Ovary (tissue), 9 donors: ENCODE results near the gene TNFRSF21. TPM values are rescaled to one million over a fixed set of nuclear protein-coding genes. Genes with fewer than 3 reads are reported as not detected.

Source experiments
- DNase-seq, 5 donors: peaks; one replicate each; pipeline ENCODE4 v3.0.0-alpha.2; 2019 to 2020
- H3K27ac ChIP-seq, 2 donors: fragments of 200-600 bp; one replicate each; pipeline versions ENCODE4 v1.5.1 to v1.8.0; 2019 to 2022
- H3K27me3 ChIP-seq: fragments of 200-600 bp; one replicate; pipeline ENCODE4 v1.8.0; 2022
- H3K36me3 ChIP-seq: fragments of 200-600 bp; sonication (generic); one replicate; pipeline ENCODE4 v1.5.1; 2019
- H3K4me1 ChIP-seq: one replicate; pipeline ENCODE4 v1.8.1; 2013; ENCODE audit warnings: mild to moderate bottlenecking, moderate library complexity; ENCODE audit not compliant: insufficient read depth
- H3K4me3 ChIP-seq: fragments of 200-600 bp; sonication (generic); one replicate; pipeline ENCODE4 v1.5.1; 2017
- H3K9me3 ChIP-seq, 2 donors: fragments of 200-600 bp in 1 of 2; sonication (generic) in 1 of 2; one replicate each; pipeline versions ENCODE4 v1.5.1 to v1.8.1; 2013 to 2019; ENCODE audit warnings: mild to moderate bottlenecking in 1 of 2, moderate library complexity in 1 of 2
- CTCF ChIP-seq, 3 donors: fragments of 450-650 bp in 2 of 3; fragments of 200-600 bp in 1 of 3; IDR thresholded peaks; one replicate each; pipeline versions ENCODE4 v1.5.1 to v1.8.0; 2016 to 2022; ENCODE audit warnings: antibody characterized with exemption in 3 of 3, mild to moderate bottlenecking in 1 of 3
- EP300 ChIP-seq: sonication (generic); formaldehyde crosslinking; IDR thresholded peaks from one replicate; pipeline ENCODE4 v1.6.1; 2017; ENCODE audit warnings: antibody characterized with exemption
- POLR2A ChIP-seq: fragments of 450-650 bp; IDR thresholded peaks from one replicate; pipeline ENCODE4 v1.6.1; 2017; ENCODE audit warnings: antibody characterized with exemption, mild to moderate bottlenecking, moderate library complexity
- WGBS, 3 donors: extraction: QIAGEN DNeasy Blood & Tissue Kit in 1 of 3; methylation state at CpG; one replicate each; pipeline versions ENCODE4 v1.1.5 to v1.1.7; 2013 to 2017; 5-methylcytosine and 5-hydroxymethylcytosine counted together
- intact Hi-C, 4 donors: fragments of 100-400 bp; cut with DNase I; formaldehyde crosslinking; loops; one replicate each; pipeline versions ENCODE4 v1.11.0 to v1.15.1; 2022 to 2023
- polyA plus RNA-seq, 2 donors: library from polyadenylated mRNA; stranded (reverse); fragments of 200-250 nt in 1 of 2; fragments of 350-450 nt in 1 of 2; fragmentation: Illumina TruSeq in 1 of 2; extraction: RNeasy Lipid Tissue Mini Kit (QIAGEN cat#74804) in 1 of 2; gene quantifications; one replicate each; pipeline ENCODE4 v1.2.3, GENCODE V29; 2013 to 2014
- total RNA-seq, 7 donors: library from RNA; depleted of rRNA in 2 of 7; stranded (reverse); fragments of >200 nt in 2 of 7; fragmentation: NEBNext Ultra II Directional in 3 of 7; extraction: Animal tissue kit (Norgen Biotek cat#: 25700) in 3 of 7; gene quantifications; one replicate each; pipeline versions ENCODE4 v1.1.0 to v1.2.4, GENCODE V29; 2016 to 2023
- donor health status: DM: no; HTN: no; CAD: no; lungs with moderate emphysema.
- donor health status: DM: no; HTN: no; CAD: no.
- donor health status: Bipolar disorder and iron deficiency.
- donor health status: DM: yes; HTN: yes; CAD: no.
- donor health status: DM: no; HTN: no; CAD: no.
- donor health status: DM: yes; HTN: yes; CAD: no.

TNFRSF21 gene
- total and polyA plus RNA-seq, 9 donors, result 4.9 to 18.3 (median 13.5) TPM

GRCh38 chr6:47238456-47238995 lies 71.2 kb downstream of the TNFRSF21 start:
- Histone ChIP-seq H3K4me1 (peaks cover 3% of the 10 kb centered on the region), H3K27me3 (no peaks in the 10 kb centered on the region), H3K36me3 (no peaks in the 10 kb centered on the region), H3K4me3 (no peak overlapping the region), H3K27ac (no peak overlapping the region), H3K9me3 (no peaks in the 10 kb centered on the region)
- TF ChIP-seq EP300 (no peak), POLR2A (no peak), CTCF (IDR thresholded peaks at IDR 0.05) (no peak)
- intact Hi-C loops, result loop anchor here in 1 of 4 donors (10.0 kb wide), 1 partner anchor 66 kb away; the partner anchor contains the start of gene TNFRSF21
- WGBS, 3 donors, result 95 to 97% (median 96%) methylated on average over 1 of the region's 1 CpG
- no peak for DNase-seq

- 89 to 97% (median 94%) methylated on average over 5 of the region's 5 CpGs for WGBS, 3 donors
- no peaks in the 10 kb centered on the region for H3K36me3 ChIP-seq
- no peaks in the 10 kb centered on the region for H3K9me3 ChIP-seq
- no peak overlapping the region for H3K4me3 ChIP-seq
- intact Hi-C loops, result loop anchor here in 1 of 4 donors (10.0 kb wide), 1 partner anchor 68 kb away; the partner anchor contains the start of gene TNFRSF21
- TF ChIP-seq EP300, result no peak
- TF ChIP-seq CTCF (IDR thresholded peaks at IDR 0.05), result no peak
- no peak for TF ChIP-seq POLR2A
- no peak for DNase-seq
- no peaks in the 10 kb centered on the region for H3K4me1 ChIP-seq
- H3K27me3 ChIP-seq, result no peaks in the 10 kb centered on the region
- H3K27ac ChIP-seq, result no peak overlapping the region
Measured at GRCh38 chr6:47237196-47237595, 72.5 kb downstream of the TNFRSF21 start.

GRCh38 chr6:47235964-47236760 lies 73.5 kb downstream of the TNFRSF21 start:
- 76 to 86% (median 85%) methylated on average over 8 of the region's 8 CpGs for WGBS, 3 donors
- no peak for DNase-seq
- no peak overlapping the region for H3K27ac ChIP-seq
- no peaks in the 10 kb centered on the region for H3K27me3 ChIP-seq
- no peaks in the 10 kb centered on the region for H3K4me1 ChIP-seq
- H3K9me3 ChIP-seq, result no peaks in the 10 kb centered on the region
- TF ChIP-seq EP300 (no peak), POLR2A (no peak), CTCF (IDR thresholded peaks at IDR 0.05) (no peak)
- no peak overlapping the region for H3K4me3 ChIP-seq
- no peaks in the 10 kb centered on the region for H3K36me3 ChIP-seq
- intact Hi-C loops, result loop anchor here in 1 of 4 donors (10.0 kb wide), 1 partner anchor 69 kb away; the partner anchor contains the start of gene TNFRSF21

- intact Hi-C loops, result loop anchor here in 1 of 4 donors (10.0 kb wide), 1 partner anchor 69 kb away; the partner anchor contains the start of gene TNFRSF21
- Histone ChIP-seq H3K4me1 (no peaks in the 10 kb centered on the region), H3K27ac (no peak overlapping the region), H3K36me3 (no peaks in the 10 kb centered on the region), H3K9me3 (no peaks in the 10 kb centered on the region), H3K4me3 (no peak overlapping the region), H3K27me3 (no peaks in the 10 kb centered on the region)
- no peak for TF ChIP-seq CTCF (IDR thresholded peaks at IDR 0.05)
- no peak for TF ChIP-seq POLR2A
- TF ChIP-seq EP300, result no peak
- DNase-seq, result no peak
- WGBS, 3 donors, result 100% methylated on average over 1 of the region's 1 CpG
Measured at GRCh38 chr6:47235421-47235820, 74.3 kb downstream of the TNFRSF21 start.
